Inferior parietal cortex (tissue), 1 donor: ENCODE data around the gene GPR35.

Source experiments
- DNase-seq: peaks from one replicate; pipeline ENCODE4 v3.0.0-alpha.2; 2016; ENCODE audit errors: extremely low spot score

The GPR35 gene

GRCh38 chr2:240623531-240624010 is 1.7 kb upstream of the GPR35 start:
- DNase-seq, result no peak

DNA sequence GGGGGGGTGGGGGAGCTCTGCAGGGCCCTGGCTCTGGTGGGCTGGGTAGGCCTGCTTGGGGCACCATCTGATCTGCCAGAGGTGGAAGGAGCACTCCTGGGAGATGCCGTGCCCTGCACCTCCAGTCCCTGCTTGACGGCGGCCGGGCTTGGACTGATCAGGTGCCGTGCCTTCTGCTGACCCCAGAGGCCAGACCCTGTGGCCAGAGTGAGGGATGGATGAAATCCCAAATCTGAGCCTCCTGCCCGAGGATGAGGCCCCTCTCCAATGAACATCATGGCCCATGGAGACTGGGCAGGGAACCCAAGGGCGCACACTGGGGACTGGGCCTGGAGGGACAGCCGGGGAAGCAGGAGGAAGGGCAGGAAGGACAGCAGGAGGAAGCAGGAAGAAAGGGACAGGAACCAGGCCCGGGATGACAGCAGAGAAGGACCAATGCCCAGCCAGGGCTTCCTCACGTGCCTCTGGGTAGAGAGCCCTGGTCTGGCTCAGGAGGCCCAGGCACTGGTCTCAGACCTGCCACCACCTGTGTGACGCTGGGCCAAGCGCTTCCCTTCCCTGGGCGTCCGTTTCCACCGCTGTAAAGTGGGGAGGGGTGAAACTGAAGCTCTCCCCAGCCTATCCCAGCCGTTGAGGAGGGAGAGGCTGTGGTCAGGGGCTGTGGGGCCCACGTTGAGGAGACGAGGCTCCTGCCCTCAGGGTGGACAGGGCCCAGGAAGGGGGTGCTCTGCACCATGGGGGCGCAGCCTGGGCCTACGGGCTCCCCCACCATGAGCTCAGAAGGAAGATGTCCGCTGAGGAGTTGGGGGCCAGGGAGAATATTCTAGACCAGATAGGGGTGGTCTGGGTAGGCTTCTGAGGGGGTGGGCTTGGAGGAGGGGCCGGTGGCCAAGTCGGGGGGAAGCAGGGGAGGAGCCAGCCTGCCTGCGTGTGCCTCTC is 1.0 kb upstream of the GPR35 start:
- no peak for DNase-seq

GRCh38 chr2:240626531-240627300 is 1.4 kb downstream of the GPR35 start:
- no peak for DNase-seq

- DNase-seq, result no peak
Measured at GRCh38 chr2:240627736-240628506, 2.6 kb downstream of the GPR35 start.

- DNase-seq, result no peak
Measured at GRCh38 chr2:240628507-240628807, 3.2 kb downstream of the GPR35 start.

DNA sequence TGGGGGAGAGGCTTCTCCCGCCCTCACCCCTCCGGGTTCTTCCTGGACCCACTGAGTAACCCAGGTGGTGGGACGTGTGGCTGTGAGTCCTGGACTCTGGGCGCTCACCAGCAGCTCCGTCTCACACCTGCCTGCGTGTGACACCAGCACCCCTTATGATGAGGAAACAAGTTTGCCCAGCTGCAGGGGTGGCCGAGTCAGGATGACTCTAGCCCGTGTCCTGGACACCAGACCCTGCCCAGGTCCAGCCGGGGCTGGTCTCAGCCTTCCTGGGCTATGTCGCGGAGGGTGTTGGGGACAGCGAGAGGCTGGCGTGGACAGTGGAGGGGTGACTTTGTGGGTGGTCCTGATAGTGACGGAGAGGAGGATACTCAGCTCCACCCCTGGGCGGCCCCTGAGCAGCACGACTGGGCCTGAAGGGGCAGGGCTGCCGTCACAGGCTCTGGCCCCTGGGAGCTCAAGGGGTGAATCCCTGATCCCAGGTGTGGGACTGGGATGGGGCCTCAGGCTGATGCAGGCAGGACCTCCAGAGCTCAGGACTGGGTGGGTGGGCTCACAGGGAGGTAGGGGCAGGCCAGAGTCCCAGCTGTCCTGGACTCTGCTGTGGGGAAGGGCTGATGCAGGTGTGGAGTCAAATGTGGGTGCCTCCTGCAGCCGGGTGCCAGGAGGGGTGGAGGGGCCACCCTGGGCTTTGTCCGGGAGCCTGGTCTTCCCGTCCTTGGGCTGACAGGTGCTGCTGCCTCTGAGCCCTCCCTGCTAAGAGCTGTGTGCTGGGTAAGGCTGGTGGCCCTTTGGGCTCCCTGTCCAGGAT is 3.7 kb downstream of the GPR35 start:
- DNase-seq, result no peak

DNA sequence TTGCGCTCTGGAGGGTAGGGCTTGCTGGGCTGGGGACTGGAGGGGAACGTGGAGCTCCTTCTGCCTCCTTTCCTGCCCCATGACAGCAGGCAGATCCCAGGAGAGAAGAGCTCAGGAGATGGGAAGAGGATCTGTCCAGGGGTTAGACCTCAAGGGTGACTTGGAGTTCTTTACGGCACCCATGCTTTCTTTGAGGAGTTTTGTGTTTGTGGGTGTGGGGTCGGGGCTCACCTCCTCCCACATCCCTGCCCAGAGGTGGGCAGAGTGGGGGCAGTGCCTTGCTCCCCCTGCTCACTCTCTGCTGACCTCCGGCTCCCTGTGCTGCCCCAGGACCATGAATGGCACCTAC is 4.3 kb downstream of the GPR35 start:
- no peak for DNase-seq

DNA sequence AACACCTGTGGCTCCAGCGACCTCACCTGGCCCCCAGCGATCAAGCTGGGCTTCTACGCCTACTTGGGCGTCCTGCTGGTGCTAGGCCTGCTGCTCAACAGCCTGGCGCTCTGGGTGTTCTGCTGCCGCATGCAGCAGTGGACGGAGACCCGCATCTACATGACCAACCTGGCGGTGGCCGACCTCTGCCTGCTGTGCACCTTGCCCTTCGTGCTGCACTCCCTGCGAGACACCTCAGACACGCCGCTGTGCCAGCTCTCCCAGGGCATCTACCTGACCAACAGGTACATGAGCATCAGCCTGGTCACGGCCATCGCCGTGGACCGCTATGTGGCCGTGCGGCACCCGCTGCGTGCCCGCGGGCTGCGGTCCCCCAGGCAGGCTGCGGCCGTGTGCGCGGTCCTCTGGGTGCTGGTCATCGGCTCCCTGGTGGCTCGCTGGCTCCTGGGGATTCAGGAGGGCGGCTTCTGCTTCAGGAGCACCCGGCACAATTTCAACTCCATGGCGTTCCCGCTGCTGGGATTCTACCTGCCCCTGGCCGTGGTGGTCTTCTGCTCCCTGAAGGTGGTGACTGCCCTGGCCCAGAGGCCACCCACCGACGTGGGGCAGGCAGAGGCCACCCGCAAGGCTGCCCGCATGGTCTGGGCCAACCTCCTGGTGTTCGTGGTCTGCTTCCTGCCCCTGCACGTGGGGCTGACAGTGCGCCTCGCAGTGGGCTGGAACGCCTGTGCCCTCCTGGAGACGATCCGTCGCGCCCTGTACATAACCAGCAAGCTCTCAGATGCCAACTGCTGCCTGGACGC is 4.9 kb downstream of the GPR35 start:
- DNase-seq, result no peak

DNA sequence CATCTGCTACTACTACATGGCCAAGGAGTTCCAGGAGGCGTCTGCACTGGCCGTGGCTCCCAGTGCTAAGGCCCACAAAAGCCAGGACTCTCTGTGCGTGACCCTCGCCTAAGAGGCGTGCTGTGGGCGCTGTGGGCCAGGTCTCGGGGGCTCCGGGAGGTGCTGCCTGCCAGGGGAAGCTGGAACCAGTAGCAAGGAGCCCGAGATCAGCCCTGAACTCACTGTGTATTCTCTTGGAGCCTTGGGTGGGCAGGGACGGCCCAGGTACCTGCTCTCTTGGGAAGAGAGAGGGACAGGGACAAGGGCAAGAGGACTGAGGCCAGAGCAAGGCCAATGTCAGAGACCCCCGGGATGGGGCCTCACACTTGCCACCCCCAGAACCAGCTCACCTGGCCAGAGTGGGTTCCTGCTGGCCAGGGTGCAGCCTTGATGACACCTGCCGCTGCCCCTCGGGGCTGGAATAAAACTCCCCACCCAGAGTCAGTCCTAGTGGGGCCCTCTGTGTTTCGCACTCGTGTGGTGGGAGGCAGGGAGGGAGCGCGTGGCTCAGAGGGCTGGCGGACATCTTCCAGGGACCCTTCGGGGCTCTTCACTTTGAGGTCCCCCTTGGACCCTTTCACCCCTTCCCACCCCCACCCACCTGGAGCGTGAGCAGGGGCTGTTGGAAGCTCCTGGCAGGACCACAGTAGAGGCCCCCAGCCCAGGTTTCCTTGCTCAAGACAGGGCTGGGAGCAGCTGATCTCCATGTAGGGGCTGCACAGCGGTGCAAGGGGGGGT is 5.7 kb downstream of the GPR35 start:
- no peak for DNase-seq

DNA sequence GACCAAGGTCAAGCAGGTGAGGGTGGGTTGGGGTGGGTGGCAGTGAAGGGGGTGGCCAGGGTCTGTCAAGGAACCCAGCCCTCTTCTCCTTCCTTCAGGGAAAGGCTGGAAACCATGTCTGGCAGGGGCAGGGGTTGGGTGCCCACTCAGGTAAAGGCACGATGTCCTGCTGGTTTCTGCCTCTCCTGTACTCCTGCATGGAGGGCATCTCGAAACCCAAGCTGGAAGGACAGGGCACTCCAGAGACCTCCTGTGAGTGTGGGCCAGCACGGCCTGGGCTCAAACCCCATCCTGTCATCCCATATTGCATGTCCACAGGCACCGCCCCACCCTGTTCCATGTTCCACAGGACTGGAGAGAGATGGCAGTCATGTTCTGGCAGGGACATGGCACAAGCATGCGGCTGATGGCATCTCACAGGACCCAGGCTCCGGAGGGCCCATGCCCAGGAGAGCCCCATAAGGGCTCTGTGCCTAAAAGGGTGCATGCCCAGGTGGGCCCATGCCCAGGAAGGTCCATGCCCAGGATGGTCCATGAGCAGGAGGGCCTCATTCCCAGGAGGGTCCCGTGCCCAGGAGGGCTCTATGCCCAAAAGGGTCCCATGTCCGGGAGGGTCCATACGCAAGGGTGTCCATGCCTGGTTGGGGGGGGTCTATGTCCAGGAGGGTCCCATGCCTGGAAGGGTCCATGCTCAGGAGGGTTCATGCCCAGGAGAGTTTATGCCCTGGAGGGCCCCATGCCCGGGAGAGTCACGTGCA is 6.4 kb downstream of the GPR35 start:
- no peak for DNase-seq

GRCh38 chr2:240632306-240632721 is 7.0 kb downstream of the GPR35 start:
- no peak for DNase-seq

DNA sequence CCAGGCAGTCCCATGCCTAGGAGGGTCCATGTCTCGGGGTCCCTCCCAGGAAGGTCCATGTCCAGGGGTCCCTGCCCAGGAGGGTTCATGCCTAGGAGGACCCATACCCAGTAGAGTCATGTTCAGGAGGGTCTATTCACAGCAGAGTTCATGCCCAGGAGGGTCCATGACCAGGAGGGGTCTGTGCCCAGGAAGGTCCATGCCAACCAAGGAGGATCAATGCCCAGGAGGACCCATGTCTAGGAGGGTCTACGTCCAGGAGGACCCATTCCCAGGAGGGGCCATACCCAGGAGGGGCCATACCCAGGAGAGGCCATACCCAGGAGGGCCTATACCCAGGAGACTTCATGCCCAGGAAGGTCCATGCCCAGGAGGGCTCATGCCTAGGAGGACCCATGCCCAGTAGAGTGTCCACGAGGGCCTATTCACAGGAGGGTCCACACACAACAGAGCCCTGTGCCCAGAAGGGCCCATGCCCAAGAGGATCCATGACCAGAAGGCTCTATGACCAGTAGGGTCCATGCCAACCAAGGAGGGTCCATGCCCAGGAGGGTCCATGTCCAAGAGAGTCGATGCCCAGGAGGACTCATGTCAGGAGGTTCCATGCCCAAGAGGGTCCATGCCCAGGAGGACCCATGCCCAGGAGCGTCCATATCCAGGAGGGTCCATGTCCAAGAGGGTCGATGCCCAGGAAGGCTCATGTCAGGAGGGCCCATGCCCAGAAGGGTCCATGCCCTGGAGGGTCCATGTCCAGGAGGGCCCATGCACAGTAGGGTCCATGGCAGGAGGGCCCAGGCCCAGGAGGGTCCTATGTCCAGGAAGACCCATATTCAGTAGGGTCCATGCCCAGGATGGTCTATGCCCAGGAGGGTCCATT is 10.1 kb downstream of the GPR35 start:
- no peak for DNase-seq

DNA sequence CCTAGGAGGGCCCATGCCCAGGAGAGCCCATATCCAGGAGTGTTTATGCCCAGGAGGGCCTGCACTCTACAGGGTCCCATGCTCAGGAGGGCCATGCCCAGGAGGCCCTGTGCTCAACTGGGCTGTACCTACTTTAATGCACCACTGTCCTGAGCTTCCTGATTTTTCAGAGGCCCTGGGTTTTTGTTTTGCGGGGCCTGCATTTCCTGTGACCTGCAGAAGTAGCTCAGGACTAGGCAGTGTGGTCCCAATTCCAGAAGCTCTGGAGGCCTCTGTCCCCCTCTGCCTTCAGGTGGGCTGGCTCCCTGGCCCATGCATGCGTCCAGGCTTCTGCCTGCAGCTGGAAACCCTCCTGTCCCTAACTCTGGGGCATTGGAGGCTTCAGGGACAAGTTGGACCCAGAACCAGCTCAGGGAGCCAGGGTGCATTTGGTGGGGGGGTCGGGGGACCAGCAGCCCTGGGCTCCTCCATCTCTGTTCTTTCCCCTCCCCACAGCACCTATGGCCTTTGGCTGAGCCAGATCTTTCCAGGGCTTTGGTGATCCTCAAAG is 10.8 kb downstream of the GPR35 start:
- no peak for DNase-seq

- no peak for DNase-seq
Measured at GRCh38 chr2:240636563-240637115, 11.4 kb downstream of the GPR35 start.

- DNase-seq, result no peak
Measured at GRCh38 chr2:240637116-240637900, 12.0 kb downstream of the GPR35 start.

- DNase-seq, result no peak
Measured at GRCh38 chr2:240637901-240638345, 12.6 kb downstream of the GPR35 start.
